ENCODE measurements around the gene USP2.

Gene USP2

DNA sequence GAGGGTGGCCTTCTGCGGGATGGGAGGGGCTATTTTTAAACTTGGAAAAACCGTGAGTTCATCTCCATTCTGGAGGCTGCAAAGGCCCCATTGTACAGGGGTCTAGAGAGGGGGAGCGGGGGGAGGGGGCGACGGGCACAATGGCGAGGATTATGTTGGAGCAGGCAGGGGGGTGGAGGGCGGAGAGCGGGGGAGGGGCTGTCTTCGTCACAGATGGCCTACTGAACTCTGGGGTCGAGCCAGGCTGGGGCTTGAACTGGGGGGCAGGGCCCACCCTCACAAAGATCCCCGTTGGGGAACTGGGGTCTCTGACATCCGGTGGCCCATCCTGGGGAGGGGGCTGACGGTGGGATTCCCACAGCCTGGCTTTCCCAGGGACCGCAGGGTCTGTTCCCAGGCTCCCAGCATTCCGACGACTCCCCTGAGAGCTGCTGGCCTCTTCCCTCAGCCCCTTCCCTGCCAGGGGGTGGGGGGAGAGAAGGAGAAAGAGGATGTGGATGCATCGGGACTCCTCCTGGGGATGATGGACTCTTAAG, 61.2 kb downstream of the USP2 start:
- peak; percentile 70 for DNase-seq

DNA sequence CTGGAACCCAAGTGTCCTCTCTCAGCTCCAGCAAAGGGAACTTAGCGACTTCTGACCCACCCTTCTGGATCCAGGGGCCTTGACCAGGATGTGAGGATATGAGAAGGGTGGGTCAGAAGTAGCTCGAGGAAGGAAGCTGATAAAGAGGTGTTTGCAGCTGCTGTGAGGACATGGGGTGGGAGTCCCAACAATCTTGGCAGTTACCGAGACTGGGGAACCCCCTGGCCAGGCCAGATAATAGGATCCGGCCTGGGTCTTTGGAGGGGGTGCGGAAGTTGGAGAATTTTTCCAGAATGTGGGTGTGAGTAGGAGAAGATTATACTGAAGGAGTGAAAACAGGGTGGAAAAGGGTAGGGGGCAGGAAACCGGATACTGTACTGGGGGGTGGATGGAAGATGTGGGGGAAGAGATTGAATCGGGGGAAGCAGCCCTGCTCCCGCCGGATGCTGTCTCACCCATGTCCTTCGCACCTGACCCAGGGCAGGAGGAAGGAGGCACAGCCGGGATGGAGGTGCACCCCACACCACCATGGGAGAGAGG, 61.7 kb downstream of the USP2 start:
- DNase-seq = peak; percentile 43

DNA sequence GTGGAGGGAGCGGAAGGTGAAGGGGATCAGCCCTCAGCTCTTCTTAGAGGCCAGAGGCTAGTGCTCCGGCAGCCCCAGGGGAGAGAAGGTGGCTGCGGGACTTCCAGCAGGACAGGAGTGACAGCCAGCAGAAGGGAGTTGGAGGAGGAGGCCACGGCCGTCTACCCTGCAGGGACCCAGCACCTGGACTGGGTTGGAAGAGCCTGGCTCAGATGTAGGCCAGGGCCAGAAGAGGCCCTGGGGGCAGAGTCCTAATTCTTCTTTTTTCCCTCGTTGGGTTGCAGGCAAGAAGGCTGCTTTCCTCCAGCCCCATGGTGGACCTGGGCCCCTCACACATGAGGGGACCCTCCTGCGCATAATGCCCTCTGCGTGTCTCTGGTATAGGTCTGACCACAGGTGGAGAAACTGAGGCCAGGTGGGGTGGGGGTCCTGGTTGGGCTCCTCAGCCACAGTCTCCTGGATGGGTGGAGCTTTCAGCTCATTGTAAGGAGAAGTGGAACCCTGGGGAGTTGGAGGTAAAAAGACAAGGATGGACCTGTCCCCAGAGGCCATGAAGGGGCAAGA, 62.3 kb downstream of the USP2 start:
- no peak for DNase-seq

DNA sequence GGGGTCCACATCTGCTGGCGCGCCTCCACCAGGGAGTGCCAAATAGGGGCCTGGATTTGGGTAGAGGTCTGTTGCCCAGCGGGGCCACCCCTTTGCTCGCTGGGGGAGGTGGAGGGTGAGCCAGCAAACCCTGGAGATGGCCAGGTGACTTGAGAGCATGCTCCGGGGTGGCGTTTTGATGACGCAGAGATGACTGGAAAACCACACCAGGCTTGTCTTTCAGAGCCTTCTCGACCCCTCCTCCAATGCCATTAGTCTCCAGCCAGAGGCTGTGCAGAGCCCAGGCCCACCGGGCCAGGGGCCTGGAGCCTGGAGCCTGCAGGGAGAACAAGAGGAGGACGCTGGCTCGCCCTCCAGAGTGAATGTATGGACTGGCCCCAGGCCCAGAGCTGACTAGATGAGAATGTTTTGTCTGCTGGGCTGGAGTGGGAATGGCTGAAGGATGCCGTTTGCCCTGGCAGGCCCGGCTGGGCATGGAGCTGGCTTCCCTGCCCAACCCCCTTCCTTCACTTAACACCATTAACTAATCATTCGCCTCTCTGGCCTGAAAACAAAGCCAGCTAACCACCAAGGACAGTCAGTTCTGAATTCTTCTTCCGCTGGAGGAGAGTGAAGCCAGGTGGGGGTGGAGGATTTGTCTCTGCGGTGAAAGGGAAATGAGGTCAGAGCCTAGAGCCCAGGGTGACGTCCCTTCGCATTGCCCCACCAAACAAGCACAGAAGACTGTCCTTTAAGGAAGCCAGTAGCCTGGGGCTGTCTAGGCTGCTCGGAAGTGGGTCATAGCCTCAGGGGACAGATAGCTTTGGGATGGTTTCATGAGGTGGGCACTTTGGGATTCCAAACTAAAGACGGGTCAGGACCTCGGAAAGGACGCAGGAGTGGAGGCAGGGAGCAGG, 63.0 kb downstream of the USP2 start:
- DNase-seq = peak; percentile 77

DNA sequence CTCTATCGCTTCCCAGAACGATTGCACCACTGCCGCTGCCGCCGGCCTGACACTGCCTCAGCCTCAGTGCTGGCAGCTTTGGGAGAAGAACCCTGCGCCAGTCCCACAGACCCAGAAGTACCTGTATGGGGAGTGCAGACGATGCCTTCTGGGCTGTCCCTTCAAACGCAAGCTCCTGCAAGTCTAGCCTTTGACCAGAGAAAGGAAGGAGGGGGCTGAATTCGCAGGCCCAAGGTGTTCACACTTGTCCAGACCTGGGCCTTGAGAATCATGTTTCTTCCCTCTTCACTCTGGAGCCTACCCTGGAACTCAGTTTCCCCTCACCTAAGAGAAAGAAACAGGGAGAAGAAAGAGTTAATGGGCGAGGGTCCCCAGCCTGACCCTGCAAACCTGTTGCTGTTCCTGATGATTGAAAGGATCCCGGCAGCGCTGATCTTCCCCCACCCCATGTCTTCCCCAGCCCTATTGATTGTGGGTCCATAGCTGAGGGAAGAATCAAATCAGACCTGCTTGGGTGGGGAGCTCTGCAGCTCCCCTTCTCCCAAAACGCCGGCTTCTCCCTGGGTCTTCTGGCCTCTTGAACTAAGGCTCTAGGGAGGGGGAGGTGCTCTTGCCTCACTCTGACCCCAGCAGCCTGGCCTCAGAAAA, 63.8 kb downstream of the USP2 start:
- DNase-seq = no peak

DNA sequence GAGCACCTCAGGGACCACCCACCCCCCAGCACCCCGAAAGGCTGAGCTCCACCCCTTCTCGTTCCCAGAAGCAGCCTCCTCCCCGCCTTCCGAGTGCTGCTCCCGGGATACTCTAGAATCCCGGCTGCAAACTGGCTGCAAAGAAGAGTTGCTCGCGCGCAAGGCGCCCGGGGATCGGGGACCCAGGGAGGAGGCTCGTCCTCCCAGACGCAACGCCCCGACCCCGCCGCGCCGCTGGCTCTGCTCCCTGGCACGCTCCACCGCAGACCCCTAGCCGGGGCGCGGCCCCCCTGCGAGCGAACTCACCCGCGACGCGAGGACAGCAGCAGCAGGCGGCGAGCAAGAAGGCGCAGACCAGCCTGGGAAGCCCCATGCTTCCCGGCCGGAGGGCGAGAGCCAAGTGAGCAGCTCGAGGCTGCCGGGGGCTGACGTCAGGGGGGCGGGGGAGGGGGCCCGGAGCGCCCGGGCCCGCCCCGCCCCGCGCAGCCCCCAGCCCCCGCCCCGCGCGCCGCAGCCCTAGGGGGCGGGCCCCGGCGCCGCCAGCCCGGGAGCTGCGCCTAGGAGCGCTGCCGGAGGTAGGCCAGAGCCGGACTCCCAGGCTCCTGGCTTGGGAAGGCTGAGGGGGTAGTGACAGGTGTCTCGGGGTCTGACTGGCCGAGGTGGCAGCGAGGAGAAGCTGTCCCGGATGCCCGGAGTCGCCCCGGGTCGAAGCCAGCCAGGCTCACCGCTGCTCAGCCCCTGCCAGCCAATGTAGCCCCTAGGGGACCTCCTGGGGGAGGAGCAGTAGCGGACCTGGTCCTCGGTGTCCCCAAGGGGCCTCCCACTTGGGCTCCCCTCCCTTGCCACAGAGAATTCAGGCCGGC, 64.5 kb downstream of the USP2 start, which contains the start of gene MCAM:
Gene MCAM, minus strand, starts transcription at position 402 of the 863 bp plus-strand sequence. Its CDS starts 29 bp downstream, at position 373.
- DNase-seq = peak; percentile 77

DNA sequence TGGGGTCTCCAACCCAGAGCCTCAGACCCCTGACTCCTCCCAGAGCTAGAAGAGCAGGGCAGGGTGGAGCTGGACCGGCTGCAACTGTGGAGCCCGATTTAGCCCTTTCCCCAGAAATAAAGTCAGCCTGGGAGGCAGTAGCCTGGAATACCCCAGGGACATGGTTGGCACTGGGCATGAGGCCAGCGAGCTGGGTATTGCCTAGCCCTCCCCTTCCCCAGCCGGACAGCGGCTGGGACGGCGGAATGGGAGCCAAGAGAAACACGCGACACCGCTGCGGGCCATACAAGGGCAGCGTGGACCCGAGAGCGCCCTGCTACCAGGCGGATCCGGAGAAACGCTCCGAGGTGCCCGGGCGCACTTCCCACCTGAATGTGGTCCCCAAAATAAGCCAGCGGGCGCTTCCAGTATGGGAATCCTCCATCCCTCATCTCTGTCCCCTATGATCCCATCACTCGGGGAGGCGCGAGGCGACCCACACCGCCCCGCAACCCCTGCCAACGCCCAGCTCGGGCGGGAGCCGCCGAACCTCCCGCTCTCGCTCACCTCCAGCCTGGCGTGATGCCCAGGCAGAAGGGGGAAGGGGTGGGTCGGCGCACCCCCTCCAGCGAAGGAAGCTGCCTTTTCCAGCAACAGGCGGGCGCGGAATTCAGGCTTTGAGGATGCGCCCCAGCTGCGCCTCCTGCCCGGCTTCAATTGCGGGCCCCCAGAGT, 65.3 kb downstream of the USP2 start:
- peak; percentile 83 for DNase-seq

DNA sequence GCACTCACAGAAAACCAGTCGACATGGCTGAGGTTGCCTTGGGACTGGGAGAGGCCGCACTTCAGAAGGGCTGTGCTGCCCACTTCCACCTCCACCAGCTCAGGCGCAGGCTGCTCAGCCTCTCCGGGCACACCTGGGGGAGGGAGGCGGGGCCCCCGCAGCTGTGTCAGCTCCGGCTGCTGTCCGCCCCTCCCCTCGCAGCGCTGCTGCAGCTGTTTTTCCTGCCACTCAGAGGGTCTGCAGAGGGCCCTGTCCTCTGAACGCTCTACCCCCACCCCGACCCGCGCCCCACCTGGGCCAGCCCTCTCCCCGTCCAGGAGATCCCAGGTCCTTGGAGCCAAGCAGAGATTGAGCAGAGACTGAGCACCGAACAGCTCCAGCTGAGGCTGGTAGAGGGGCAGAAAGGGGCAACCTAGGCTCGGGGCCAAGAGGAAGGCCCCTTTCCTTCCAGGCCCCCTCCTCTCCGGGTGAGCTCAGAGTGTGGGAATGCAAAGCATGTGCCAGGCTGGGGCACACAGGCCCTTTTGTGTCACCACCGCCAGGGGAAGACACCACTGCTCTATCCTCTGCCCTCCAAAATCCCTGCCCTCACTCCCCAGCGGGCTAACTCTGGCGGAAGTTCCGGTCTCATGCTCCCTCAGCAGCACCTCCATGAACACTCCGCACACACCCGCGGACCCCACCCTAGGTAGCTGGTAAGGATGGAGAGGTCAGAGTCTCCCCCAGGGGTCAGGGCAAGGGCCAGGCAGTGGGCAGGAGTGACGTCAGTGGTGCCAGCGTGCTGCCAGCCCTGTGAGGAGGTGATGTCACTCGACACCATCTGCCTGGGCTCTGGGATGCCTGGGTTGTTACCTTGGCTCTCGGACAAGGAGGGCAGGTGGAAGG, 66.1 kb downstream of the USP2 start:
- peak; percentile 82 for DNase-seq

DNA sequence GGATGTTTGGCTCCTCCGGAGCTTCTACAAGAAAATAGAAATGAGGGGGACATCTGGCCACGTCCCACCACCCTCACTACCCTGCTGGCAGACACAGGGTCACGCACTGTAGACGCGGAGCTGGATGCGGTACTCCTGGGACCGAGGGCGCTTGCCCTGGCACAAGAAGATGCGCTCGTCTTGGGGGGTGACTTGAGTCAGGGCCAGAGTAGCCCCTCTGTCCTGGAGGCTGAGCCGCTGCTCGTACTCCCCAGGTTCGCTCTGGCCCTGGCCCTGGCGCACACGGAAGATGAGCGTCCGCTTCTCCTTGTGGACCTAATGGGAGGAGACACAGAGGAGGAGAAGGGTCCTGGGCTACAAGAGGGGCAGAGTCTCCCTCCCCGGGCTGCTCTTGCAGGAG, 66.8 kb downstream of the USP2 start:
- DNase-seq = no peak

DNA sequence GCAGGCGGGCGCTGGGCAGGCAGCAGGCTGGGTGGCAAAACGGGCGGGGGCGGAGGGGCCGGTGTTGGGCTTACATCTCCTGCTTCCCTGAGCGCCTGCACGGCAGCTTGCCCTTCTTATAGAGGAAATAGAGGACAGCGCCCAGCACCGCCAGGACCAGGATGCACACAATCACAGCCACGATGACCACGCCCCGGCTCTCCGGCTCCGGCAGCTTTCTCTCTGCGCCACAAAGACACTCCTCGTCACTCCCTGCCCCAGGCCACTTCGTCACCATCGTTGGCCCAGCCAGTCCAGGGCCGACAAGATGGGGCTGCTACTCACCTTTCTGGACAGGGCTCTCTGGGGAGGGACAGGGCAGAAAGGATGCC, 70.8 kb downstream of the USP2 start:
- DNase-seq = no peak

DNA sequence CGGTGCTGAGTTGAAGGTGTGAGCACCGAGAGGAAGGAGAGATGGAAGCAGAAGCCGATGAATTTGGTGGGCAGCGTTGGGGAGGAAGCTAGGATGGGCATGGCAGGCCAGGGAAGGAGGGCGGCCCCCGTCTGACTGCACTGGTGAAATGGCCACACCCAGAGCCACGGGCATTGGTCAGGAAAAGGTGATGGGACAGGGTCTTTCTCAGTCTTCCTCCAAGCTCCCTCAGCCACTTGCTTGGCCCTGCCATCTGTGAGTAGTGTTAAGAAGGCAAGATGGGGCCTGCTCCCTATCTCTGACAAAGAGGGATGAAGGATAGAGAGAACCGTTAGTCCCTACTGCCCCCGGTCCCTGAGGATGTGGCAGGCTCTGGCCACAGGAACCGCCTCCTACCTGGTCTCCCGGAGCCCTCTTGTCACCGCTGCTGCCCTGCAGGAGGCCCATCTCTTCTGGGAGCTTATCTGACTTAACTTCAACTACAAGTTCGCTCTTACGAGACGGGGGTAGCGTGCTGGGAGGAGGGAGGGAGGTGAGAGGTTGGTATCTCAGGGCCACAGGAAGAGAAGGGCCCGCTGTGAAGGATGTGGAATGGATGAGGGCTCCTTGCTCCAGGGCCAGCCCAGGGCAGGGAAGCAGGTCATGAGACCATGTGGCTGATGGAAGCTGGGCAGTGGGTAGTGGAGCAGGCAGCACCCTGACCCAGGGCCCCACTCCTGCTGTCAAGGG, 71.4 kb downstream of the USP2 start:
- no peak for DNase-seq

DNA sequence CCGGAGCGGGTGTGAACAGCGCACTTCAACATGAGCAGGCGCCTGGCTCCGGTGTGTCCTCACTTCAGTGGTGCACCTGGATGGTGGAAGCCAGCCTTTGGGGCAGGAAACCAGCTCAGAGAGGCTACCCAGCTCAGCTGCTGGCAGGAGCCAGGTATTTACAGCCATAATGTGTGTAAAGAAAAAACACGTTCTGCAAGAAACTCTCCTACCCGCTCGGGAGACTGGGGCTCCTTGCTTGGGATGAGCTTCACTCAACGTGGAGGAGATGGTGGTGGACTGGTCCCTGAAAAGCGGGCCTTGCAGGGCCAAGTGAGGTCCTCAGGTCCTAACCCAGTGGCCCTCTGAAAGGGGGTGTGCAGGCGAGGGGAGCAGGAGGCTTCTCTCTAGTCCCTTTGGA, 72.1 kb downstream of the USP2 start:
- no peak for DNase-seq

DNA sequence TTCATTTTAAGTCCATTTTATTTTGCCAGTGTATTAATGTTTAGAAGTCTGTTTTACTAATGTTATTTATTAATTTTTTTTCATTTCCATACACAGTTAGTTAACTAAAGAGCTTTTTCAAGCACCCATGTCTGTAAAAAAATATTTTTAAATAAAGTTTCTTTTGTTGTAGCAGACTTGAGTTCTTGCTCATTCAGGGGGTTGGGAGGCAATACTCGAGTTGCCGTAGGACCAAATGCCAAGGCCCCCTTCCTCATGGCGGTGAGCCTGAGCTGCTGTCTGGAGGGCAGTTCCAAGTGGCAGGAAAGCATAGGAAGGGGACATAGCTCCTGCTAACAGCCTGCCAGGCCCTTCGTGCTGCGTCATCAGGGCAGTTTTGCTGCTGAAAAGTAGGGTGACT, 73.5 kb downstream of the USP2 start:
- no peak for DNase-seq

DNA sequence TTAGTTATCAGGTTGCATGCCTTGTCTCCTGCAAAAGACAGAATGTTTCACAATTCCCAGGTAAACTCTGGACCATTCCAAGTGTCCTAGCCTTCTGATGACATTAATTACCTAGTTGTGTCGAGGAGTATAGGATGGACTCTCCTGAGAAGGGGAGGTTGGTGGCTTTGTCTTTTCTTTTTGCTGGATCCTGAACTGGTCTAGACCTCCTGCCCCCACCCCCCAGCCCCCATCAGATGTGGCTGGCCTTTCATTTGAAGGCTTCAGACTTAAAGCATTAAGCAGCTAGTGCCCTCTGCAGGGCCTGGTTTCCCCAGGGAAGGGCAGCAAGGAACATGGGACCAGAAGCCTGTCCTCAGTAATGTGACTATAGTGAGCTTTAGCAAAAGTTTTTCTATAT, 74.3 kb downstream of the USP2 start:
- DNase-seq = no peak

DNA sequence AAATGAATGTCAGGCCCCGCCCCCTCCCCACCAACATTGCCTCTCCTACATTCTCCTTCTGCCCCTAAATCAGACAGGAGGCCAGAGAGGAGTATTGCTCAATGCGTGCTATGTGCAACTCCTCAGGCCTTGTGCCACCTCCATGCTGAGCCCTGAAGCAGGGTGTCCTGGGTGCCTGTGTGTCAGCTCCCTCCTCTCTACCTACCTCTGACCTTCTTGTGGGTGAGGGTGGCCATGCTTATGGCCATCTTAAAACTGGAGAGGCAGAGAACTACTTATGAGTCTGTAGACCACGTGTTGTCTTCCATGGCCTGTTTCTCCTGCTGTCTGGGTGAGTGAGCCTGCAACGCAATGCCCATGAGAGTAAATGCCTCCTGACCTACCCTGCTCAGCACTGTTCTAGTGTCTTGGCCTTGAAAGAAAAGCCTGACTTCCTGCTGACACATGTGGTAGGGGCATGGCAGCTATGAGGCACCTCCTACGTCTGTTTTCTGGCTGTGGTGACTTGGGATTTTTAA, 75.1 kb downstream of the USP2 start:
- DNase-seq = no peak

DNA sequence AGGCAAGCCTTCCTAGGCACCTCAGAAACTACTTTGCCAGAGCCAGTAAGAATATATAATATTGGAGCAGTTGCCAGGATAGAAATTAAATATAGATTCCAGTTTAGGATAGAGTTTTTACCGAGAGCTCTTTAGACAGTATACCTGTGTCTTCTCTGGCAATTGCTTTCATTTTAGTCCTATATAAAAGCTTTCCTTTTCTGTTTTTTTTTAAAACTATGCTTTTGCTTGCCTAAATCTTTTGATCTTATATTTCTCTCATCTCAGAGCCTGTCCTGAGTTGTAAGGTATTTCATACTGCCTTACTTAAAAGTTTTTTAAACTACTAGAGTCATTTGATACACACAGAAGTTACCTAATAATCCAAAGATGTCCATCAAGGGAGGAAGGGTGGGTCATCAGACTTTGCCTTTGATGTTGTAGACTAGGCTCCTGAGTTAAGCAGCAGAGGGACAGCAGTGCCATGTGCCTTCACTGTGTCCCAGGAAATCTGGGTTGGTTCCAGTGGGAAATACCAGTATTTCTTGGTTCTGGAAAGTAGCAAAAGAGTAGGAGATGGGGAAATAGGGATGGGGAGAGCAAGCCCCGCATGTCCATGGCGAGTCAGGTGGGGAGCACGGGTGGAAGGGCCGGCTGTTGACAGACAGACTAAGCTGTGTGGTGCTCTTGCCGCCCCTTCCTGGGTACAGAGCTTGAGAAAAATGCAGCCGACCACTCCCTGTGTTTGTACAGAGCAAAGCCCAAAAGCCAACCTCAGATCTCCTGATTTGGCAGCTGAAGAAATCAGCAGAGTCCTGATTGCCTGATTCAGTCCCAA, 75.7 kb downstream of the USP2 start:
- no peak for DNase-seq
